MM.1S (cell line): ENCODE results near the gene CD82.

Source experiments
- EZH2 ChIP-seq: fragments of 300-600 bp; sonication (generic); optimal IDR thresholded peaks from 2 replicates; pipeline ENCODE3; 2017; ENCODE audit warnings: low read depth, mild to moderate bottlenecking, antibody characterized with exemption, low read length, mixed read lengths
- EZH2phosphoT487 ChIP-seq: fragments of 300-600 bp; sonication (generic); IDR thresholded peaks from 2 replicates; pipeline ENCODE4 v1.6.1; 2018; ENCODE audit warnings: antibody characterized with exemption, low read length
- TF ChIP-seq, protein P1 (sequence below): fragments of 300-600 bp; sonication (generic); IDR thresholded peaks from 2 replicates; pipeline ENCODE4 v1.5.1; 2016; ENCODE audit warnings: antibody characterized with exemption, low read length, mixed read lengths

DNA sequence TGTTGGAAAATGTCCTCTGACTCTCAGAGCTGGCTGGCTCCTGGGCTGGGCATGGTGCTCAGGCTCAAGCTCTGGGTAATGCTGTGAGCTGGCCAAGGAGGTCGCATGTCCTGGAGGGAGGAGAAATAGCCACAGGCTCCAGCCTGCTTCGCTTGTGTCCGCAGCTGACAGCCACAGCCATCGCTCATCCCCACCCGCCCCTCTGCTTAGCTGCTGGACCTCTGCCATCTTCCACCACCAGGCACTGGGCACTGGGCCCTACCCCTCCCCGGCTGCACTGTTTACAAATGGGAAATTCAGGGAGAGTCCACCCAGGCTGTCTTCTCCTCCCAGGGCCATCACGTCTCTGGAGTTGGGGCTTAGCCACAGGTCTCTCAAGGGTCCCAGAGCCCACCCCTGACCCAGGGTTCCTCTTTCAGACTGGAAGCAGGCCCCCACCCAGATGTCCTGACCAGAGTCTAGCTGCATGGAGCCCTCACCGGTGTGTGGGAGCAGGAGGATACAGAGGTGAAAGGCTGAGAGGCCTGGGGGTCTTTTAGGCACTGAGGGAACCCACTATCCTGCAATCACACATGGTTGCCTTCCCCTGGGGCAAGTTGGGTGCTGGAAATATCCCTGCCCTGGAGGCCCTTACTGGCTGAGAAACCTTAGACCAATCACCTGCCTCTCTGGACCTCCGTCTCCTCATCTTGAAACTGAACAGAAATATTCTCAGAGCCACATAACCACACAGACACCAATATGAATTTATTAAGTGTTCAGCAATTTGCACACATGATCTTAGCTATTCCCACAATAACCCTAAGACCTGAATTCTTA is 62.7 kb downstream of the CD82 start:
- TF ChIP-seq, protein P1, sequence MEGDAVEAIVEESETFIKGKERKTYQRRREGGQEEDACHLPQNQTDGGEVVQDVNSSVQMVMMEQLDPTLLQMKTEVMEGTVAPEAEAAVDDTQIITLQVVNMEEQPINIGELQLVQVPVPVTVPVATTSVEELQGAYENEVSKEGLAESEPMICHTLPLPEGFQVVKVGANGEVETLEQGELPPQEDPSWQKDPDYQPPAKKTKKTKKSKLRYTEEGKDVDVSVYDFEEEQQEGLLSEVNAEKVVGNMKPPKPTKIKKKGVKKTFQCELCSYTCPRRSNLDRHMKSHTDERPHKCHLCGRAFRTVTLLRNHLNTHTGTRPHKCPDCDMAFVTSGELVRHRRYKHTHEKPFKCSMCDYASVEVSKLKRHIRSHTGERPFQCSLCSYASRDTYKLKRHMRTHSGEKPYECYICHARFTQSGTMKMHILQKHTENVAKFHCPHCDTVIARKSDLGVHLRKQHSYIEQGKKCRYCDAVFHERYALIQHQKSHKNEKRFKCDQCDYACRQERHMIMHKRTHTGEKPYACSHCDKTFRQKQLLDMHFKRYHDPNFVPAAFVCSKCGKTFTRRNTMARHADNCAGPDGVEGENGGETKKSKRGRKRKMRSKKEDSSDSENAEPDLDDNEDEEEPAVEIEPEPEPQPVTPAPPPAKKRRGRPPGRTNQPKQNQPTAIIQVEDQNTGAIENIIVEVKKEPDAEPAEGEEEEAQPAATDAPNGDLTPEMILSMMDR: no peak
- TF ChIP-seq EZH2phosphoT487 (no peak), EZH2 (no peak)
